Small intestine (tissue), 7 donors: ENCODE results near the gene TMEM147. TPM values are rescaled to one million over a fixed set of nuclear protein-coding genes. Genes with fewer than 3 reads are reported as not detected.

Source experiments
- DNase-seq, 2 donors: peaks; one replicate each; pipeline versions ENCODE4 v3.0.0 to v3.0.0-alpha.2; 2013
- FAIRE-seq: peaks from 2 replicates; lab custom pipeline; 2012; peaks lifted over from hg19 to GRCh38; lab: Jason Lieb, UNC
- H3K27ac ChIP-seq, 3 donors: one replicate each; pipeline ENCODE4 v1.5.1; 2013; ENCODE audit warnings: low read length in 2 of 3, mild to moderate bottlenecking in 2 of 3, control low read depth in 1 of 3, inconsistent platforms in 1 of 3, low read depth in 1 of 3, moderate library complexity in 1 of 3
- H3K27me3 ChIP-seq, 3 donors: one replicate each; pipeline ENCODE4 v1.6.1; 2013; ENCODE audit warnings: low read length in 3 of 3, inconsistent platforms in 1 of 3; ENCODE audit not compliant: control insufficient read depth in 3 of 3, insufficient read depth in 3 of 3
- H3K36me3 ChIP-seq, 3 donors: one replicate each; pipeline ENCODE4 v1.6.1; 2013; ENCODE audit warnings: low read length in 3 of 3, inconsistent platforms in 1 of 3, low read depth in 1 of 3, mild to moderate bottlenecking in 1 of 3, moderate library complexity in 1 of 3; ENCODE audit not compliant: control insufficient read depth in 3 of 3, insufficient read depth in 2 of 3
- H3K4me1 ChIP-seq, 3 donors: one replicate each; pipeline ENCODE4 v1.6.1; 2013; ENCODE audit warnings: low read length in 2 of 3, inconsistent platforms in 1 of 3, low read depth in 1 of 3, mild to moderate bottlenecking in 1 of 3, moderate library complexity in 1 of 3; ENCODE audit not compliant: control insufficient read depth in 3 of 3, insufficient read depth in 2 of 3
- H3K4me3 ChIP-seq, 3 donors: one replicate each; pipeline ENCODE4 v1.5.1; 2013; ENCODE audit warnings: low read length in 3 of 3, control low read depth in 1 of 3, inconsistent platforms in 1 of 3, low read depth in 1 of 3, mild to moderate bottlenecking in 1 of 3, moderate library complexity in 1 of 3
- H3K9me3 ChIP-seq, 2 donors: one replicate each; pipeline ENCODE4 v1.6.1; 2013; ENCODE audit warnings: low read depth in 1 of 2, low read length in 1 of 2; ENCODE audit not compliant: control insufficient read depth in 2 of 2, insufficient read depth in 1 of 2
- WGBS, 3 donors: extraction: QIAGEN DNeasy Blood & Tissue Kit; methylation state at CpG; one replicate each; pipeline ENCODE4 v1.1.7; 2013; 5-methylcytosine and 5-hydroxymethylcytosine counted together
- polyA plus RNA-seq, 4 donors: library from polyadenylated mRNA; stranded (reverse) in 3 of 4; unstranded in 1 of 4; fragments of 200-250 nt in 3 of 4; fragments of 120-200 nt in 1 of 4; gene quantifications; one replicate each; pipeline versions ENCODE4 v1.2.1 to v1.2.3, GENCODE V29; 2013
- donor health status: healthy with polysubstance abuse.
- donor health status: control.
- donor health status: control.
- donor health status: Bipolar disorder and iron deficiency.
- donor health status: healthy.

TMEM147 gene
- polyA plus RNA-seq, 4 donors = 40.3 to 149 (median 77.5) TPM

- Histone ChIP-seq H3K27ac (no peak overlapping the region), H3K9me3 (no peaks in the 10 kb centered on the region), H3K4me3 (peak overlapping the region in 2 of 3 donors; percentile 81 to 82), H3K4me1 (peaks cover 0 to 16% (median 5%) of the 10 kb centered on the region in 3 donors), H3K27me3 (no peaks in the 10 kb centered on the region), H3K36me3 (peaks cover 0 to 48% (median 0%) of the 10 kb centered on the region in 3 donors)
- 77 to 86% (median 82%) methylated on average over 3 of the region's 3 CpGs for whole genome bisulfite sequencing, 3 donors
- no peak for DNase-seq
- FAIRE-seq = no peak
Measured at GRCh38 chr19:35544110-35544802, 1.2 kb upstream of the TMEM147 start.

- Histone ChIP-seq H3K9me3 (no peaks in the 10 kb centered on the region), H3K36me3 (peaks cover 0 to 49% (median 0%) of the 10 kb centered on the region in 3 donors), H3K4me1 (peaks cover 0 to 16% (median 5%) of the 10 kb centered on the region in 3 donors), H3K27ac (peak overlapping the region; percentile 63 to 86 (median 65)), H3K4me3 (peak overlapping the region; percentile 81 to 86 (median 82)), H3K27me3 (no peaks in the 10 kb centered on the region)
- FAIRE-seq (no peak), DNase-seq (peak in 1 of 2 donors; percentile 32)
- WGBS, 3 donors = 1 to 2% (median 1%) methylated on average over 27 of the region's 27 CpGs
Measured at GRCh38 chr19:35545855-35546381, 492 bp downstream of the TMEM147 start.

GRCh38 chr19:35546532-35546931 is 1.1 kb downstream of the TMEM147 start:
- H3K9me3 ChIP-seq = no peaks in the 10 kb centered on the region
- peaks cover 0 to 53% (median 0%) of the 10 kb centered on the region in 3 donors for H3K36me3 ChIP-seq
- peaks cover 0 to 16% (median 5%) of the 10 kb centered on the region in 3 donors for H3K4me1 ChIP-seq
- peak overlapping the region in 1 of 3 donors; percentile 81 for H3K4me3 ChIP-seq
- H3K27ac ChIP-seq = no peak overlapping the region
- 67 to 80% (median 77%) methylated on average over 8 of the region's 8 CpGs for WGBS, 3 donors
- DNase-seq (no peak), FAIRE-seq (no peak)
- no peaks in the 10 kb centered on the region for H3K27me3 ChIP-seq

GRCh38 chr19:35549174-35549788 is 3.9 kb downstream of the TMEM147 start:
- 18 to 22% (median 19%) methylated on average over 6 of the region's 6 CpGs for WGBS, 3 donors
- Histone ChIP-seq H3K27me3 (no peaks in the 10 kb centered on the region), H3K36me3 (peaks cover 0 to 42% (median 0%) of the 10 kb centered on the region in 3 donors), H3K9me3 (no peaks in the 10 kb centered on the region), H3K27ac (no peak overlapping the region), H3K4me1 (peaks cover 0 to 14% (median 5%) of the 10 kb centered on the region in 3 donors), H3K4me3 (no peak overlapping the region)
- peak; percentile 77 to 82 for DNase-seq
- no peak for FAIRE-seq

GRCh38 chr19:35549879-35550523 is 4.6 kb downstream of the TMEM147 start:
- Histone ChIP-seq H3K4me3 (no peak overlapping the region), H3K4me1 (peaks cover 0 to 9% (median 5%) of the 10 kb centered on the region in 3 donors), H3K27me3 (no peaks in the 10 kb centered on the region), H3K9me3 (no peaks in the 10 kb centered on the region), H3K27ac (no peak overlapping the region), H3K36me3 (peaks cover 0 to 42% (median 0%) of the 10 kb centered on the region in 3 donors)
- DNase-seq (no peak), FAIRE-seq (no peak)
- 83 to 91% (median 87%) methylated on average over 15 of the region's 15 CpGs for WGBS, 3 donors

- FAIRE-seq = no peak
- no peak overlapping the region for H3K27ac ChIP-seq
- H3K4me3 ChIP-seq = no peak overlapping the region
- H3K4me1 ChIP-seq = peaks cover 0 to 5% (median 4%) of the 10 kb centered on the region in 3 donors
- H3K36me3 ChIP-seq = peaks cover 0 to 42% (median 0%) of the 10 kb centered on the region in 3 donors
- no peaks in the 10 kb centered on the region for H3K9me3 ChIP-seq
- WGBS, 3 donors = 85 to 90% (median 87%) methylated on average over 21 of the region's 21 CpGs
- DNase-seq = no peak
- H3K27me3 ChIP-seq = peaks cover 0 to 3% (median 0%) of the 10 kb centered on the region in 3 donors
Measured at GRCh38 chr19:35551091-35551810, 5.8 kb downstream of the TMEM147 start.

GRCh38 chr19:35552534-35553384 is 7.3 kb downstream of the TMEM147 start:
- FAIRE-seq (no peak), DNase-seq (no peak)
- Histone ChIP-seq H3K27ac (no peak overlapping the region), H3K36me3 (peaks cover 0 to 28% (median 0%) of the 10 kb centered on the region in 3 donors), H3K27me3 (peaks cover 0 to 12% (median 0%) of the 10 kb centered on the region in 3 donors), H3K9me3 (no peaks in the 10 kb centered on the region), H3K4me3 (no peak overlapping the region), H3K4me1 (no peaks in the 10 kb centered on the region)
- 62 to 74% (median 64%) methylated on average over 12 to 13 of the region's 13 CpGs for WGBS, 3 donors
